NCI-H1105 treated with DMSO at 0.1 percent for 48 hours (cell line): ENCODE measurements around the gene SRC.

ENCODE experiments used
- DNase-seq: peaks from one replicate; lab custom pipeline; 2025; lab: John Stamatoyannopoulos, UW

SRC gene

DNA sequence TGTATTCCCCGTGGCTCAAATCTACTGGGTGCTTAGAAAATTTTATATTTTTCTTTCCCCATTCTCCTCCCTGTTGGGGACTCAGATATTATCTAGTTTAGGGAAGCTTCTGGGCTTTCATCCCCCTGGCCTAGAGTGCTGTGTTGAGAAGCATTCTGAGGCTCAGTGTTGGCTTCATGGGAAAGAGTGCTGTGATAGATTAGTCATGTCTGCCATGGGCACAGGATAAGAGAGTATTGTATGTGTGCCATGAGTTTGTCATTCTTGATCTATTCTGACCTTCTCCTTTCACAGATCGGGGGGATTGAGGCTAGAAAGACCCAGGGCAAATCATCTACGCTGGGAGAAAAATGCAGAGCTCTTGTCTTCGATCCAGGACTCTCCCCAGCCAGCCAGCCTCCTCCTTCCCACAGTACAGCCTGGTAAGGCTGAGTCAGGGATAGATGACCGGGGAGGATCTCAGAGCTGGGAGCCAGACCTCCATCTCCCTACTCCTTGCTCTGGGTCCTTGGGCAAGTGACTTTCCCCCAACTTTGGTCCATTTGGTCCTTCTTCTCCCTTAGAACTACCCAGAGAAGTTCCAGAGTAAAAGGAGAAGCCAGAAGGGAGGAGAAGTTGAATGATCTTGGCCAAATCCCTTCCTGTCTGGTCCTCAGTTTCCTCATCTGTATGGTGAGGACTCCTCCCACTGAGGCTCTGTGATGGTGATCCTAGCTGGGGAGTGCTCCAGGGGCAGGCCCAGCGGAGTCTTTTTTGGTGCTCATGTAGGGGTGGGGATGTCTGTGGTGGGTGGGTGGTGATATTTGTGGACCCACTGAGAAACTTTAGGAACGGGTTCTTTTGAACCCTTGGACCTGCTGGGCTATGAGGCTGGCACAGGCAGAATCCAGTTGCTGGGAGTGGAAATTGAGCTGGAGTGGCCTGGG, 5.0 kb downstream of the SRC start:
- DNase-seq = no peak

DNA sequence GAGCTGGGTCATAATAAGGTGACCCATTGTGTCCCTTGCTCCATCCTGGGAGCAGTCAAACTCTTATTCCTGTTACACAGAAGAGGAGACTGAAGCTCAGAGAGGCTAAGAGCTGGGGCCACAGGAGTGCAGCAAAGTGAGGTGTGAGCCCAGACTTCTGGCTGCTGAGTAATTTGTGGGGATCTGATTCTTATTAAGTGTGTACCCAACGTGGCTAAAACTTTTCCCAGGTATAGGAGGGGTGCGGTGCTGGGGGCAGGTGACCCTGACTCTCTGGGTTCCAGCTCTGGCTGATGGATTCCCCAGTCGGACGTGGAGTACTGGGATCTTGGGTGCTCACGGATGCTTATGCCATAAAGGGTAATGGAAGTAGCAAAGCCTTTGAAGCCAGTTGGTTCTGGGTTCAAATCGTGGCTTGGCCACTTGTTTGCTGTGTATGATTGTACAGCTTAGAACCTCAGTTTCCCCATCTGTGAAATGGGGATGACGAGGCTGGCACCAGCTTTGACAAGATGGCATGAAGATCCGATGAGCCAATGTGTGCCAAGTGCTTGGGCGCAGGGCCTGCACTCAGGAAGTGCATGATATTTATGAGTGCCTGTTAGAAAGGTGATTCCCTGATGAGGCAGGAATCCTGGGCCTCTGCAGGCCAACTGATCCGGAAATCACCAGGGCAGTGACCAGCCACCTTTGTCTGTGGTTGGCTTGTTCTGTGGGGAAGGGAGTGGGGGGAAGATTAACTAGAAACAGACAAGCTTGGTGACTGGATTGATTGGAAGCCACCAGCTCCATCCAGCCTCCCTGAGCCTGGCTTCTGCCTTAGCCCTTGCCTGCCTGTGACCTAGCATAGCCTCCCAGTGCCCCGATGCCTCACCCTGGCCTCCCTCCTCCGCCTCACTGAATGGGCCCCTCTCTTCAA, 6.0 kb downstream of the SRC start:
- no peak for DNase-seq

DNA sequence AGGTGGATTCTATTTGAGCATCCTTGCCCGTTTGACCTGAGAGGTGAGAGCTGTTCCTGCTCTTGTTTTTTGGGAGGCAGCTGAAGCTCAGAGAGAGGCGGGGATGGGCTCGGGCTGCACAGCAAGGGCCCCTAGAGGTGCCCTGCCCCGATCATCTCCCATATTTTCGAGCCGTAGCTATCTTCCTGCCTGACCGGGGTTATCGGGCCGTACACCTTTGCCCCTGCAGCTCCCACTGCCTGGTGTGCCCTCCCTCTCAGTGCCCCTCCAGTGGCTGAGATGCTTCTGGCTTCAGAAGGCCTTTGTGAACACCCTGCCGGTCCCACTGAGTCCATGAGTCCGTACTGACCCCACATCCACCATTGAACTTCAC, 6.7 kb downstream of the SRC start:
- no peak for DNase-seq

DNA sequence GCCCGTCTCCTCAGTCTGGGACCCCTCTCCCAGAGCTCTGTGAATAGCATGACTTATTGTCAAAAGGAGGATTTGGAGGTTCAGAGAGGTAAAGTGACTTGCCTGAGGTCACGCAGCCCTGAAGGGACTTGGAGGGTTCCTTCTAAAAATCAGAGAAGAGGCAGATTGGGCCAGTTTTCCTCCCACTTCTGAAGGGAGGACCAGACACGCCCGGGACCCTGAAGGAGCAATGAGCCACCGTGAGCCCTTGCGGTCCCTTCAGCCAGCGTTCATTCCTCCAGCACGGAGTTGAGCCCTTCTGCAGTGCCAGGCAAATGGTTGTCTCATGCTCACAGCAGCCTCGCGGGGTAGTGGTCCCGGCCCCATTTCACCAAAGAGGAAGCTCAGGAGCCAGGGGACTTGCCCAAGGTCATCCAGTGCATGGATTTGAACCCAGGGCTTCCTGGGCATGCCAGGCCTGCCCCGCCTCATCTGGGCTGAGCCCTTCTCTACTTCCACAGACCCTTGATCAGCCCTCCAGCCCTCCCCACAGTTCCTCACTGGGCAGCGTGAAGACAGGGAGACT, 7.4 kb downstream of the SRC start:
- DNase-seq = no peak

DNA sequence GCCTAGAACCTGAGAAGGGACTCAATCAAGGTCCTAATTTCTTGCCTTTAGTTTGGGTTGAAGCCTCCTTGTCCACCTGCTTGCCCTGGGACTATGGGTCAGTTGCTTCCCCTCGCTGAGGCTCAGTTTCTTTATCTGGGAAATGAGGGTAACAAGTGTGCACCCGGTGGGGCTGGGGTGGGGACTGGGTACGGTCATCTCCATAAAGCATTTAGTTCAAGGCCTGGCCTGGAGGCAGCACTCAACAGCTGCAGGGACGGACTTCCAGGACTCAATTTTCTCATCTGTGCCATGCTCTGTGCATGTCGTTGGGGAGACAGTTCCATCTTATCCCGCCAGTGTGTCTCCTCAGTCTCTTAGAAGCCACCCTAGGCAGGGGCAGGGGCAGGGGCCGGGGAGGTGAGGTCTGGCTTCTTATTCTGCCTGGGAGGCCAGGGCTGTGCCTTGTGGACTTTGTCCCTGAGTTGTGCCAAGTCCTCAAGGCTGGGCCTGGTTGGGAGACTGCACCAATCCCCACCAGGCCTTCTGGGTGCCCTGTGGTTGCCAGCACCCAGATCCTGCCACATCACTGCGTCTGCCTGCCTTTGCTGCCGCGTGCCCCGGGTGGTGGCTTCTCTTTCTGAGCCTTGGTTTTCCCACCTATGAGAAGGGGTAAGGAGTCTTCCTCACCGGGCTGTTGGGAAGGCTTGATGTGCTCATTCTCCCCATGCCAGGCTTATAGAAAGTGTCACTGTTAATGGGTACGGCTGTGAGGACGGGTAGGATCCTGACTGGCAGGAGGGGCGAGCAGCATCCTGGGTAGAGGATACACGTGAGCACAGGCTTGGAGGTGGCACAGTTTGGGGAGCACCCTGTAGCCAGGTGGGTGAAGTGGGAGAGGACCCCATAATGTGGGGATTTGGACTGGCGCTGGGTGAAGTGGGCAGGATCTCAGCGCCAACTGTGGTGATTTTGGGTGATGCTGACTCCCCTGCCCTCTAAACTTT, 8.6 kb downstream of the SRC start:
- DNase-seq = no peak

DNA sequence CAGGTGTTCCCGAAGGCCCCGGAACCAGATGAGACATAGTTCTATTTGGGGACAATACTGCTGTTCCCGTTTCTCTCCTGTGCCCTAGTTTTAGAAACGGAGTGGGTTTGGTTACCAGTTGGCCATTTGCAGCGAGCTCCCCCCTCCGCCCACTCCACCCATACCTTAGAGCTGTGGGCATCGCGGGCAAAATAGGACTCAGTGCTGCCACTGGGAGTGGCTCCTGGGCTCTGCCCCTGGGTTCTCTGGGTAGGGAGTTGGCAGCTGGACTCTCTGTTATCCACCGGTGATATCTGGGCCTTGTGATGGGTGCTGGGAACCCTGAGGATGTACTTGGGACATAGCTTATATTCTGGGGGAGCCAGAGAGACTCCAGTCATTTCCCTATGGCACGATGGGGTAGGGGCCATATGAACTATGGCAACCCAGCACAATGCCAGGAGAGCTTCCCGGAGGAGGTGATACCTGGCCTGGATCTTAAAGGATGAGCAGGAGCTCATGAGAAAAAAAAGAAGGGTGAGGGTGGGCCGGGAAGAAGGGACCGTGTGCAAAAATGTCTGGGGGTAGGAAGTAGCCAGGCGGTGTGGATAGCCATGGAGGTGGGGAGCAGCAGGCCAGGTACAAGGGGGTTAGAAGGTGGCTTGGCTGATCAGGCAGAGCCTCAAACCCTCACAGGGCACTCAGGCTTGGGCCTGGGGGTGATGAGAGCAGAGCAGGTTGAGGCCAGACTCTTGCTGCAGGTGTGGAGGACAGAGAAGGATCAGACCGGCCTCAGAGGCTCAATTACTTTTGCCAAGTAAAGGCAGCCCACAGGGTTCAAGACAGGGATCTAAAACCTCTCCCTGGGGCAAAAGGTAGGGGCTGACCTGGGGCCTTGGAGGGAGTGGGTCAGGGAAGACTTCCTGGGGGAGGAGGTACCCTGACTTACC, 9.6 kb downstream of the SRC start:
- DNase-seq = no peak

DNA sequence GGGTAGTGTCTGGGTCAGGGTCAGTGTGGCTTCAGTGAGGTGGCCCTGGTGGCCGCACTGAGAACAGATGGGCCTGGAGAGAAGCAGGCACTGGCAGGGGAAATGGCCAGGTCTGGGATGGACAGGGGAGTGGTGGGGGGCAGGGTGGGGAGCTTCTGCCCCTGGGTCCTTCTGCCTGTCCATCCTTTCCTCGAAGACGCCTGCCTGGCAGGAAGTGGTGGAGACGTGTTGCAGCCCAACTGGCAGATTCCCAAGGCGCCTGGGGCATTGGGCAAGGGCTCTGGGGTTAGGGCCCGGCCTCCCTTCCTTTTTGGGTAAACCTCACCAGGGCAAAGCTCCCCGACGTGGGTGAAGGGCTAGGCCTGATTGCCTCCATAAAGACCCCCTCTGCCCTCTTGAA, 10.4 kb downstream of the SRC start:
- DNase-seq = no peak

DNA sequence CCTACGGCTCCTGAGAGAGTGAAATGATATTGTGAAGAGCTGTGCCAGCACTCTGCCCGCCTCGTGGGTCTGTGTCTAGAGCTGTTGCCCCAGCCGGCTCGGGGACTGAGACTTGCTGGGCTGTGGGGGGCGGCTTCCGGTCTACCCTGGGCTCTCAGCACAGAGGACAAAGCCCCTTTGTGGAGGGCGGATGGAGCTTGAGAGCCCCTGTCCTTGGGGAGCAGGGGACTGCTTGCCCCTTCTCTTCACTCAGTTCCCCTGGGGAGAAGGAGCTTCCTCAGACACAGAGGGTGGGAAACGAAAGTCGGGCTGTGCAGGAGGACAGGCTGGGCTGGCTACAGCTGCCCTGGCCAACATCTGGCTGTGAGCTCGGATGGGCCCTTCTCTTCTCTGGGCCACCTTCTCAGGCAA, 11.0 kb downstream of the SRC start:
- no peak for DNase-seq

DNA sequence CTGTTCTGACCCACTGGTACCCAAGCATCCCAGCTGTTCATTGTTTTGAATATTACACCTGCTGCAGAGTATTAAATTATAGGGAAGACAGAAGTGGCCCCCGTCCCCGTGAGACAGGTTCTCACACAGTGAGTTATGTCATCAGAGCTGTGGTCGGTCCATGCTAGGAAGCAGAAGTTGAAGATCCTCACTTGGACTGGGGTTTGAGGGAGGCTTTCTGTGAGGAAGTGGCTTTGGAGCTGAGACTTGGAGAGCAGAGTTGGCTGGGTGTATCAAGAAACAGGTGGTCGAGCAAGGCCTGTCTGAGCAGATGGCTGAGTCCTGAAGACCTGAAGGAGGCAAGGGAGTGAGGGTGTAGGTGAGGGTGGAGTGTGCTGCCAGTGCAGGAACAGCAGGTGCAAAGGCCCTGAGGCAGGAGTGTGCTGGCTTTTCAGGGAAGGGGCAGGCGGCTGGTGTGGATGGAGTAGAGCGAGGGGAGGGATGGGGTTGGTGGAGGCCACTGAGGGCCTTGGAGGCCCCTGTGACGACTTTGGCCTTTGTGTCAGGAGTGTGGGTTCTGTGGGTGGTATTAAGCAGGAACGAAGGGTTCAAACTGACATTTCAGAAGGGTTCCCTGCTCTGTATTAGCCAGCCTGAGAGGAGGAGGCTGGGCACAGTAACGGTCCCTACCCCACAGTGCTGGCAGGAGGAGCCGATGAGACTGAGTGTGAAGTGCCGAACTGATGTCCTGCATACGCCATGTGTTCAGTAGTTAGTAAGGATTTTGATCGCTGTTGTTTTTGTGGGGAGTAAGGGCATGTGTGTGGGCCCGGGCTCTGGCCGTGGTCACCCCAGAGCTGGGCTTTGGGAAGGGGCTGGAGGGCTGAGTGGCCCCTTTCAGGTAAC, 11.8 kb downstream of the SRC start:
- no peak for DNase-seq

DNA sequence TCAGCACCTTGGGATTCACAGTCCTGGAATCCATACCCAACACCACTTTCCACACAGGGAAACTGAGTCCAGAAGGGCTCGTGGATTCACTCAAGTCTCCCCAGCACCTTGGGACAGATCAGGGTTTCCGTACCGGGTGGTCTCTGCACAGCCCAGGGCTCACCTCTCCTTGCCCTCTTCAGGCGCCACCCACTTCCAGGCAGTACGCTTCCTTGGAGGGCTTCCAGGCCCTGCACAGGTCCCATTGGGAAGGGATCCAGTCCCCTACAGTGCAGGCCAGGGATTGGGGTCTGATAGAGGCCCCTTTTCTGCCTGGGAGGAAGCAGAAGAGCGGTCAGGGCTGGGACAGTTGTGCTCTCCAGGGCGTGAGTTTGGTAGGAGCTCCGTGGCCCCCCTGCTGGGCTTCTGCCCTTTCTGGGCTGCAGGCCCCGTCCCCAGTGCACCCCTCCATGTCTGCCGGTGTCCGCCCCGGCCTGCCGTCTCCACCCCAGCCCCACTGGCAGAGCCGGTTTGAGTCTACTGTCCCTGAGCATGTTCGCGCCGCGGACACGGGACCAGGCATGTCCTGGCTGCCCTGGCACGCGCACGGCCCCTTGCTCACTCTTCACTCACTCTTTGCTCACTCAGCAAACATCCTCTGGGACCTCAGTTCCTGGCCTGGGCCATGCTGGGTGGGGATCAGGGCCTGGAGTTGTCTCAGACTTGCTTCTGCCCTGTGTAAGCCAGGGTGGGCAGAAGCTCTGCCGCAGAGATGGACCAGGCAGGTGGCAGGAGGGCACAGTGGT, 12.6 kb downstream of the SRC start:
- DNase-seq = no peak

DNA sequence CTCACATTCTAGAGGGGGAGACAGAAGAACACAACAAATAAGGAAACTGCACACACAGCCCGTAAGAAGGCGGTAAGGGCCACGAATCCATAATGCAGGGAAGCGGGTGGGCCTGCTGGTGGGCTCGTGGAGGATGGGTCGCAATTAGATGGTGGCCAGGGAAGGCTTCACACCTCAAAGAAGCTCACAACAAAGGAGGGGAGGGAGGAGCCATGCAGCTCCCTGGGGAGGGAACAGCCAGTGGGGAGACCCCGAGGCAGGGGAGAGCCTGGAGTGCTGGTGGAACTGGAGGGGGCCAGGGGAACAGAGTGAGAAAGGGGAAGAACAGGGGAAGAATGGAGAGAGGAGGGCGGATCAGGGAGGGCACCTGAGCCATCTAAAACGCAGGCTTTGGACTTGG, 13.4 kb downstream of the SRC start:
- no peak for DNase-seq

DNA sequence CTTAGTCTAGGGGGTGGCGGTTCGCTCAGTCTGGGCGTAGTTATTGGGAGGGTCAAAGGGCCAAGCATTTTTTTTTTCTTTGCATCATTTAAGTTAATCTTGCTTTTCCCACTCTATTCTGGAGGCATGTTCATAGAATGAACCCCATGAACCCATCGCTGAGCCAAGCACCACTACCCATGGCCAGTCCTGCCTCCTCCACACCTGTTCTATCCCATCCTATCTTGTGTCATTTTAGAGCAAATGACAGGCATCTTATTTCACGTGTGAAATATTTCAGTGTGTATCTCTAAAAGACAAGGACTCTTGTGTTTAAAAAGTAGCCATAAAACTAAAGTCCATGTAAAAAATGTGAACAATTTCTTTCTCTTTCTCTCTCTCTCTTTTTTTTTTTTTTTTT, 13.9 kb downstream of the SRC start:
- DNase-seq = no peak

DNA sequence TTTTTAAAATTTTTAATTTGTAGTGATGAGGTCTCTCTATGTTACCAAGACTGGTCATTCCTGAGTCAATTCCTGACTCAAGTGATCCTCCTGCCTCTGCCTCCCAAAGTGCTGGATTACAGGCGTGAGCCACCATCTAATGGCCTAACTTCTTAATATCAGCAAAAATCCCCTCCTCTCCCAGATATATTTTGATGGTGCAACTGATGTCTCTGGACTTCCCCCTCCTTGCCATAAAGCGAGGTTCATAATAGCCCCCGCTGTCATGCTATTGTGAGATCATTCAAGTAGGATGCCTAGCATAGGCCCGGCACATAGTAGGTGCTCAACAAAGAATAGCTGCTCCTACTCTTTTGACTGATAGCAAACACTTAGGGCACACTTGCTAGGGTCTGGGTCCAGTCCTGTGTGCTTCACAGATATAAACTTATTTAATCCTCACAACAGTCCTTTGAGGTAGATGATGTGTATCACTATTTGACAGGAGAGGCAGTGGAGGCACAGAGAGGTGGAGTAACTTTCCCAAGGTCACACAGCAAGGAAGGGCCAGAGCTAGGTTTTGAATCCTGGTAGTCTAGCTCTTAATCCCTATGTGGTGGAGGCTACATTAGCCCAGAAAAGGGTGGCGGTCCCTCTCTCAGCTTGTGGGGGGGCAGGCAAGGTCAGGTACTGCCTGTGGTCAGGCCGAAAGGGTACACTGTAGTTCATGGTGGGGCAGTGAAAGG, 14.6 kb downstream of the SRC start:
- DNase-seq = no peak

DNA sequence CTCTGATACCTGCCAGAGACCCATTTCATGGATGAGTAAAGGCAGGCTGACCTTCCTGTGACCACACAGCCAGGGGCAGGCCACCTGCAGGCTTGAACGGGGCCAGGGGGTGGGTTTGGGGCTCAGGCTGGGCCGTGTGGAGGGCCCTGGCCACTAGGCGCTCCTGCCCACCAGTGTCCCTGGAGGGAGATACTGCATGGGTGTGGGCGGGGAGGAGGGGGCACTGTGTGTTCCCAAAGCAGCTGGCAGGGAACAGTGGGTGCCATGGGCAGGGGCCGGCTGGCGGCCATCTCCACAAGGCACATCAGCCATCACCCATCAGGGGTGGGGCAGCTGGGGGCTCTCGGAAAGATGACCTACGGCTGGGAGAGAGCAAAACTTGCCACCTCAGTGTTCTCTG, 15.4 kb downstream of the SRC start:
- DNase-seq = no peak

DNA sequence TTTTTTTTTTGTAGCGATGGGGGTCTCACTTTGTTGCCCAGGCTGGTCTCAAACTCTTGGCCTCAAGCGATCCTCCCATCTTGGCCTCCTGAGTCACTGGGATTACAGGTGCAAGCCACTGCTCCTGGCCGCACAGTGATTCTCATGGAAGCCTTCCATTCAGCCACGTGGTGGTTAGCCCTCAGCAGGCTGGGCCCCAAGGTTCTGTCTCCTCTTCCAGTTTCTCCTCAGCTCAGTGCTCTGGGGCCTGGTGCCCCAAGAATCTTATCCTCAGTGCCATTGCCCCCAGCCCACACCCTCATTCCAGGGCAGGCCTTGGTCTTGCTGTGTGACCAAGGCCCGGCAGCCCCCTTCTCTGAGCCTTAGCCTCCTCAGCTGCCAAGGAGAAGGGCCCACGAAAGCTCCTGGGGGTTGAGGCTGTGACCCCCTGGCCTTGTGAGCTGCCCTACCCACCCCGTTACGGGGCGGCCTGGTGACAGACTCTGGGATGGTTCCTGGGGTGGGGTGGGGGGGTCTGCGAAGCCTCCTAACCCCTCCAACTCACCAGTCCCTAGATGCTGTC, 16.4 kb downstream of the SRC start:
- DNase-seq = no peak

DNA sequence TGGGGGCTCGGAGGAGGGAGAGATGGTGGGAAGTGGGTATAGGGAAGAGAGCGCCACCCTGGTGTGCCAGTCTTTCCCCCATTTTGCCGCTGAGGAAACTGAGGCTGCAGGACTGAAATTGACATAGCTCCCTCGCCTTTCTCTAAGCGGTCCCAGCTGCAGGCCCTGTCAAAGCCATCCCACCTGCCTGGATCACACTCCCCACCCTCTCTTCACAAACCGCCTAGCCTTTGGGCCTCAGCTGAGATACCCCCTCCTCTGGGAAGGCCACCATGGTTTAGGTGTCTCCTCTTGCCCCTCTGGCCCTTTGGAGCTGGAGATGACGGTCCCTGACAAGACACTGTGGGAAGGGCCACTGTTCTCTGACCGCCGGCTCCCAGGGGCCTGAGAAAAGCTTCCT, 16.9 kb downstream of the SRC start:
- no peak for DNase-seq

DNA sequence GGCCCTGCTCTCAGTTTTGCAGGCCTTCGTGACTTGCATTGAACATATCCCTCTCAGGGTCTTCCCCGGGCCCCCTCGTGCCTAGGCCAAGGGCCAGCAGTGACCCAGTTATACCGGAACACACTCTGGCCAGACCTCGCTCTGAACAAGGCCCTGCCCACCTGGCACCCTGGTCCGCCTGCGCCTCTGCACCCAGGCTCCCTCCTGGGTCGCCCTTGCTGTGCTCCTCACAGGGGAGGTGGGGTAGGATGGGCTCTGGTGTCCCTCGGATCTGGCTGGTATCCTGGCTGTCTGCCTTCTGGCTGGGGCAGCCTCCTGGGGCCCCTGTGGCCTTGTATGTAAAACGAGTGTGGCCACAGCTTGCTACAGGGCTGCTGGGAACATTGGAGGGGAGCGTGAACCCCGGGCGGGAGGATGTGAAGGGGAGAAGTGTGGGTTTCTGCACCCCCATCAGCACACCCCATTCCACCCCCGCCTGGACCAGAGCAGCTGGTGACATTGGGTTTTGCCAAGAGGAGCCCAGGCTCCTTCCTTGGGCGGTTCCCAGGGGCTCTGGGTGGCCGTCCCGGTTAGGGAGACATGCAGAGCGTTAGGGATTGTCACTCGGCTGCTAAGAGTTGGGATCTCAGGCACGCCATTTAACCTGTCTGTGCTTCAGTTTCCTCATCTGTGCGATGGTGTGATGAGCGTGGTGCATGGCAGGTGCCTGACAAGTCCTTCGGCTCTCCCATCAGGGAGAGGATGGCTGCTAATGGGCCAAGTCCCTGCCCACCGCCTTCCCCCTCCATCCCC, 17.5 kb downstream of the SRC start:
- no peak for DNase-seq
